Upper lobe of left lung (tissue), 4 donors: ENCODE measurements around the gene EVI5L.

Experiments used
- EP300 ChIP-seq, 4 donors: sonication (generic); formaldehyde crosslinking; IDR thresholded peaks; one replicate each; pipeline ENCODE4 v1.5.1; 2017; ENCODE audit warnings: antibody characterized with exemption in 4 of 4, control low read depth in 2 of 4
- TF ChIP-seq, protein P1 (sequence below), 6 experiments: fragments of 450-650 bp in 4 of 6; fragments of 200-600 bp in 2 of 6; sonication (generic) in 2 of 6; IDR thresholded peaks; one replicate each; pipeline ENCODE4 v1.5.1; 2016 to 2019; ENCODE audit warnings: antibody characterized with exemption in 6 of 6

DNA sequence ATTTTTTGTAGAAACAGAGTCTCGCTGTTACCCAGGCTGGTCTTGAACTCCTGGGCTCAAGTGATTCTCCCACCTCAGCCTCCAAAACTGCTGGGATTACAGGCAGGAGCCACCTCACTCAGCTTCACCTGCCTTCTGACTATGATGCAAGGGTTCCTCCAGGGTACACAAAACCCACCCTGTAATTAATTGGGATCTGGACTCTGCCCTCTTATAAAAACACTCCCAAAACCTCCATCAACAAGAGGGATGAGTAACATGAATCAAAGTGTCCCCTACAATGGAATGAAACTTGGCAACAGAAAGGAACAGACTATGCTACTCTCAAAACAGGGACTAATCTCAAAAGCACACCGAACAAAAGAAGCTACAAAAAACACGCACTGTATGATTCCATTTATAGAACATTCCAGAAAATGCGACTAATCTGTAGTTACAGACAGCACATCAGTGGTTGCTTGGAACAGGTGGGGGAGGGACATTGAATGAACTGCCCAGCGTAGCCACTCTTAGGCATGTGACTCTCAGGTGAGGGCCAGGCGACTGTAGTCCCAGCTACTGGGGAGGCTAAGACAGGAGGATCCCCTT is 47.3 kb downstream of the EVI5L start:
- TF ChIP-seq, protein P1, sequence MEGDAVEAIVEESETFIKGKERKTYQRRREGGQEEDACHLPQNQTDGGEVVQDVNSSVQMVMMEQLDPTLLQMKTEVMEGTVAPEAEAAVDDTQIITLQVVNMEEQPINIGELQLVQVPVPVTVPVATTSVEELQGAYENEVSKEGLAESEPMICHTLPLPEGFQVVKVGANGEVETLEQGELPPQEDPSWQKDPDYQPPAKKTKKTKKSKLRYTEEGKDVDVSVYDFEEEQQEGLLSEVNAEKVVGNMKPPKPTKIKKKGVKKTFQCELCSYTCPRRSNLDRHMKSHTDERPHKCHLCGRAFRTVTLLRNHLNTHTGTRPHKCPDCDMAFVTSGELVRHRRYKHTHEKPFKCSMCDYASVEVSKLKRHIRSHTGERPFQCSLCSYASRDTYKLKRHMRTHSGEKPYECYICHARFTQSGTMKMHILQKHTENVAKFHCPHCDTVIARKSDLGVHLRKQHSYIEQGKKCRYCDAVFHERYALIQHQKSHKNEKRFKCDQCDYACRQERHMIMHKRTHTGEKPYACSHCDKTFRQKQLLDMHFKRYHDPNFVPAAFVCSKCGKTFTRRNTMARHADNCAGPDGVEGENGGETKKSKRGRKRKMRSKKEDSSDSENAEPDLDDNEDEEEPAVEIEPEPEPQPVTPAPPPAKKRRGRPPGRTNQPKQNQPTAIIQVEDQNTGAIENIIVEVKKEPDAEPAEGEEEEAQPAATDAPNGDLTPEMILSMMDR (IDR thresholded peaks at IDR 0.05), result no peak
- no peak for TF ChIP-seq EP300 (IDR thresholded peaks at IDR 0.05)
